Memory B cell (primary cell): ENCODE results near the gene ADAM30.

Experiments
- ATAC-seq: fragments of 150-1000 bp; cut with Tn5 transposase; 2 replicates; pipeline ENCODE4 v1.10.0; 2021; ENCODE audit warnings: low read depth, mild to moderate bottlenecking, moderate library complexity
- DNase-seq, 2 donors: peaks; one replicate each; pipeline ENCODE4 v3.0.0; 2022; ENCODE audit warnings: low spot score in 2 of 2
- H3K27ac Mint-ChIP-seq: one replicate; pipeline ENCODE4 v1.8.0; 2022; ENCODE audit warnings: mild to moderate bottlenecking, moderate library complexity, mixed read lengths
- H3K27me3 Mint-ChIP-seq: one replicate; pipeline ENCODE4 v1.8.0; 2022; ENCODE audit warnings: mixed read lengths
- H3K36me3 Mint-ChIP-seq: one replicate; pipeline ENCODE4 v1.8.0; 2022; ENCODE audit warnings: mild to moderate bottlenecking, mixed read lengths
- H3K4me1 Mint-ChIP-seq: one replicate; pipeline ENCODE4 v1.8.0; 2022; ENCODE audit warnings: mixed read lengths
- H3K4me3 Mint-ChIP-seq: one replicate; pipeline ENCODE4 v1.8.0; 2022; ENCODE audit warnings: mild to moderate bottlenecking, moderate library complexity, mixed read lengths
- H3K9me3 Mint-ChIP-seq: one replicate; pipeline ENCODE4 v1.8.0; 2022; ENCODE audit warnings: mixed read lengths

ADAM30 gene

GRCh38 chr1:119896303-119896702, at the start of gene ADAM30:
ADAM30 (minus strand) TSS chr1:119896515; CDS start chr1:119896336, 179 bp downstream.
- no peaks in the 10 kb centered on the region for H3K36me3 Mint-ChIP-seq
- no peak within 1 kb of the TSS for H3K4me3 Mint-ChIP-seq
- H3K9me3 Mint-ChIP-seq: no peaks in the 10 kb centered on the region
- ATAC-seq (no peak), DNase-seq (no peak)
- H3K27me3 Mint-ChIP-seq: peaks cover 8% of the 10 kb centered on the region
- H3K27ac Mint-ChIP-seq: no peak within 1 kb of the TSS
- no peaks in the 10 kb centered on the region for H3K4me1 Mint-ChIP-seq

- Mint-ChIP-seq H3K27me3 (no peaks in the 10 kb centered on the region), H3K9me3 (no peaks in the 10 kb centered on the region), H3K36me3 (peaks cover 28% of the 10 kb centered on the region), H3K27ac (peak overlapping the region; percentile 30), H3K4me1 (peaks cover 2% of the 10 kb centered on the region), H3K4me3 (no peak overlapping the region)
- DNase-seq (no peak), ATAC-seq (no peak)
Observed at GRCh38 chr1:119943216-119943615, 46.9 kb upstream of the ADAM30 start.

- Mint-ChIP-seq H3K36me3 (peaks cover 36% of the 10 kb centered on the region), H3K4me3 (no peak overlapping the region), H3K4me1 (peaks cover 2% of the 10 kb centered on the region), H3K27me3 (no peaks in the 10 kb centered on the region), H3K9me3 (no peaks in the 10 kb centered on the region), H3K27ac (peak overlapping the region; percentile 58)
- ATAC-seq (no peak), DNase-seq (no peak)
Observed at GRCh38 chr1:119941392-119941791, 45.1 kb upstream of the ADAM30 start.

GRCh38 chr1:119940697-119941096, 44.4 kb upstream of the ADAM30 start:
- ATAC-seq (no peak), DNase-seq (no peak)
- no peak overlapping the region for H3K4me3 Mint-ChIP-seq
- no peaks in the 10 kb centered on the region for H3K9me3 Mint-ChIP-seq
- no peaks in the 10 kb centered on the region for H3K27me3 Mint-ChIP-seq
- H3K36me3 Mint-ChIP-seq: peaks cover 38% of the 10 kb centered on the region
- H3K27ac Mint-ChIP-seq: peak overlapping the region; percentile 28
- no peaks in the 10 kb centered on the region for H3K4me1 Mint-ChIP-seq

GRCh38 chr1:119937198-119937597, 40.9 kb upstream of the ADAM30 start:
- no peak overlapping the region for H3K4me3 Mint-ChIP-seq
- H3K4me1 Mint-ChIP-seq: peaks cover 3% of the 10 kb centered on the region
- DNase-seq: no peak
- no peak overlapping the region for H3K27ac Mint-ChIP-seq
- peaks cover 11% of the 10 kb centered on the region for H3K9me3 Mint-ChIP-seq
- no peak for ATAC-seq
- no peaks in the 10 kb centered on the region for H3K27me3 Mint-ChIP-seq
- peaks cover 63% of the 10 kb centered on the region for H3K36me3 Mint-ChIP-seq

GRCh38 chr1:119935915-119936314, 39.6 kb upstream of the ADAM30 start:
- no peaks in the 10 kb centered on the region for H3K27me3 Mint-ChIP-seq
- no peak overlapping the region for H3K27ac Mint-ChIP-seq
- H3K9me3 Mint-ChIP-seq: peaks cover 11% of the 10 kb centered on the region
- ATAC-seq (no peak), DNase-seq (no peak)
- no peak overlapping the region for H3K4me3 Mint-ChIP-seq
- H3K36me3 Mint-ChIP-seq: peaks cover 58% of the 10 kb centered on the region
- H3K4me1 Mint-ChIP-seq: peaks cover 3% of the 10 kb centered on the region

GRCh38 chr1:119935373-119935772, 39.1 kb upstream of the ADAM30 start:
- Mint-ChIP-seq H3K4me1 (peaks cover 3% of the 10 kb centered on the region), H3K27me3 (no peaks in the 10 kb centered on the region), H3K9me3 (peaks cover 11% of the 10 kb centered on the region), H3K4me3 (no peak overlapping the region), H3K27ac (peak overlapping the region; percentile 31), H3K36me3 (peaks cover 56% of the 10 kb centered on the region)
- ATAC-seq (no peak), DNase-seq (no peak)

- Mint-ChIP-seq H3K36me3 (peaks cover 54% of the 10 kb centered on the region), H3K4me1 (peaks cover 3% of the 10 kb centered on the region), H3K4me3 (no peak overlapping the region), H3K27ac (peak overlapping the region; percentile 55), H3K27me3 (no peaks in the 10 kb centered on the region), H3K9me3 (peaks cover 11% of the 10 kb centered on the region)
- no peak for DNase-seq
- ATAC-seq: no peak
Observed at GRCh38 chr1:119933397-119933796, 37.1 kb upstream of the ADAM30 start.

- no peak for ATAC-seq
- no peak for DNase-seq
- peaks cover 43% of the 10 kb centered on the region for H3K36me3 Mint-ChIP-seq
- peaks cover 10% of the 10 kb centered on the region for H3K9me3 Mint-ChIP-seq
- H3K27me3 Mint-ChIP-seq: no peaks in the 10 kb centered on the region
- no peak overlapping the region for H3K4me3 Mint-ChIP-seq
- peaks cover 3% of the 10 kb centered on the region for H3K4me1 Mint-ChIP-seq
- H3K27ac Mint-ChIP-seq: no peak overlapping the region
Observed at GRCh38 chr1:119929643-119930315, 33.5 kb upstream of the ADAM30 start.

- Mint-ChIP-seq H3K4me1 (no peaks in the 10 kb centered on the region), H3K36me3 (peaks cover 44% of the 10 kb centered on the region), H3K4me3 (no peak overlapping the region), H3K9me3 (no peaks in the 10 kb centered on the region), H3K27ac (no peak overlapping the region), H3K27me3 (no peaks in the 10 kb centered on the region)
- ATAC-seq: no peak
- DNase-seq: no peak
Observed at GRCh38 chr1:119926553-119926952, 30.2 kb upstream of the ADAM30 start.

GRCh38 chr1:119924948-119925898, 28.9 kb upstream of the ADAM30 start:
- H3K4me3 Mint-ChIP-seq: no peak overlapping the region
- no peaks in the 10 kb centered on the region for H3K9me3 Mint-ChIP-seq
- peaks cover 55% of the 10 kb centered on the region for H3K36me3 Mint-ChIP-seq
- peak overlapping the region; percentile 21 for H3K27ac Mint-ChIP-seq
- H3K4me1 Mint-ChIP-seq: no peaks in the 10 kb centered on the region
- ATAC-seq: no peak
- DNase-seq: no peak
- no peaks in the 10 kb centered on the region for H3K27me3 Mint-ChIP-seq

GRCh38 chr1:119920104-119920968, 24.0 kb upstream of the ADAM30 start:
- H3K4me3 Mint-ChIP-seq: no peak overlapping the region
- DNase-seq (no peak), ATAC-seq (no peak)
- no peaks in the 10 kb centered on the region for H3K4me1 Mint-ChIP-seq
- no peaks in the 10 kb centered on the region for H3K9me3 Mint-ChIP-seq
- no peaks in the 10 kb centered on the region for H3K27me3 Mint-ChIP-seq
- H3K27ac Mint-ChIP-seq: peak overlapping the region; percentile 5
- peaks cover 74% of the 10 kb centered on the region for H3K36me3 Mint-ChIP-seq

GRCh38 chr1:119919241-119919640, 22.9 kb upstream of the ADAM30 start:
- no peak for DNase-seq
- no peaks in the 10 kb centered on the region for H3K4me1 Mint-ChIP-seq
- peaks cover 72% of the 10 kb centered on the region for H3K36me3 Mint-ChIP-seq
- ATAC-seq: no peak
- no peaks in the 10 kb centered on the region for H3K27me3 Mint-ChIP-seq
- no peak overlapping the region for H3K4me3 Mint-ChIP-seq
- no peak overlapping the region for H3K27ac Mint-ChIP-seq
- no peaks in the 10 kb centered on the region for H3K9me3 Mint-ChIP-seq

- H3K27me3 Mint-ChIP-seq: no peaks in the 10 kb centered on the region
- H3K4me1 Mint-ChIP-seq: no peaks in the 10 kb centered on the region
- no peak for ATAC-seq
- H3K27ac Mint-ChIP-seq: no peak overlapping the region
- H3K9me3 Mint-ChIP-seq: no peaks in the 10 kb centered on the region
- H3K4me3 Mint-ChIP-seq: no peak overlapping the region
- H3K36me3 Mint-ChIP-seq: peaks cover 74% of the 10 kb centered on the region
- no peak for DNase-seq
Observed at GRCh38 chr1:119918301-119918700, 22.0 kb upstream of the ADAM30 start.
